ENCODE measurements around the gene CDADC1.

CDADC1 gene

GRCh38 chr13:49340161-49340560 lies 92.4 kb downstream of the CDADC1 start:
- TF ChIP-seq, protein P1, sequence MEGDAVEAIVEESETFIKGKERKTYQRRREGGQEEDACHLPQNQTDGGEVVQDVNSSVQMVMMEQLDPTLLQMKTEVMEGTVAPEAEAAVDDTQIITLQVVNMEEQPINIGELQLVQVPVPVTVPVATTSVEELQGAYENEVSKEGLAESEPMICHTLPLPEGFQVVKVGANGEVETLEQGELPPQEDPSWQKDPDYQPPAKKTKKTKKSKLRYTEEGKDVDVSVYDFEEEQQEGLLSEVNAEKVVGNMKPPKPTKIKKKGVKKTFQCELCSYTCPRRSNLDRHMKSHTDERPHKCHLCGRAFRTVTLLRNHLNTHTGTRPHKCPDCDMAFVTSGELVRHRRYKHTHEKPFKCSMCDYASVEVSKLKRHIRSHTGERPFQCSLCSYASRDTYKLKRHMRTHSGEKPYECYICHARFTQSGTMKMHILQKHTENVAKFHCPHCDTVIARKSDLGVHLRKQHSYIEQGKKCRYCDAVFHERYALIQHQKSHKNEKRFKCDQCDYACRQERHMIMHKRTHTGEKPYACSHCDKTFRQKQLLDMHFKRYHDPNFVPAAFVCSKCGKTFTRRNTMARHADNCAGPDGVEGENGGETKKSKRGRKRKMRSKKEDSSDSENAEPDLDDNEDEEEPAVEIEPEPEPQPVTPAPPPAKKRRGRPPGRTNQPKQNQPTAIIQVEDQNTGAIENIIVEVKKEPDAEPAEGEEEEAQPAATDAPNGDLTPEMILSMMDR (IDR thresholded peaks at IDR 0.05), result no peak
- no peaks in the 10 kb centered on the region for H3K27me3 ChIP-seq

GRCh38 chr13:49341517-49341916 lies 93.8 kb downstream of the CDADC1 start:
- TF ChIP-seq, protein P1 (IDR thresholded peaks at IDR 0.05), result no peak
- no peaks in the 10 kb centered on the region for H3K9me3 ChIP-seq
- no peak overlapping the region for H3K4me3 ChIP-seq (ENCODE audit: low read depth in 1 of 2, low read length in 1 of 2)
- H3K27ac ChIP-seq, result no peak overlapping the region
- H3K36me3 ChIP-seq, result no peaks in the 10 kb centered on the region
- H3K27me3 ChIP-seq, result no peaks in the 10 kb centered on the region
- peaks cover 0 to under 1% of the 10 kb centered on the region in 2 experiments for H3K4me1 ChIP-seq (ENCODE audit: control insufficient read depth in 1 of 2, insufficient read depth in 1 of 2, low read depth in 1 of 2, low read length in 1 of 2)

More at GRCh38 chr13:49340161-49340560, 92.4 kb downstream of the CDADC1 start:
- Histone ChIP-seq H3K4me1 (ENCODE audit: control insufficient read depth in 1 of 2, insufficient read depth in 1 of 2, low read depth in 1 of 2, low read length in 1 of 2) (peaks cover 4 to 14% of the 10 kb centered on the region in 2 experiments), H3K4me3 (ENCODE audit: low read depth in 1 of 2, low read length in 1 of 2) (no peak overlapping the region), H3K27ac (no peak overlapping the region), H3K9me3 (no peaks in the 10 kb centered on the region), H3K36me3 (no peaks in the 10 kb centered on the region)

- no peaks in the 10 kb centered on the region for H3K36me3 ChIP-seq
- H3K9me3 ChIP-seq, result no peaks in the 10 kb centered on the region
- H3K27me3 ChIP-seq, result no peaks in the 10 kb centered on the region
- no peak overlapping the region for H3K4me3 ChIP-seq (ENCODE audit: low read depth in 1 of 2, low read length in 1 of 2)
- TF ChIP-seq, protein P1 (IDR thresholded peaks at IDR 0.05), result no peak
- H3K27ac ChIP-seq, result no peak overlapping the region
- H3K4me1 ChIP-seq (ENCODE audit: control insufficient read depth in 1 of 2, insufficient read depth in 1 of 2, low read depth in 1 of 2, low read length in 1 of 2), result no peaks in the 10 kb centered on the region
These were observed 94.2 kb downstream of the CDADC1 start for GRCh38 chr13:49341941-49342340.

DNA sequence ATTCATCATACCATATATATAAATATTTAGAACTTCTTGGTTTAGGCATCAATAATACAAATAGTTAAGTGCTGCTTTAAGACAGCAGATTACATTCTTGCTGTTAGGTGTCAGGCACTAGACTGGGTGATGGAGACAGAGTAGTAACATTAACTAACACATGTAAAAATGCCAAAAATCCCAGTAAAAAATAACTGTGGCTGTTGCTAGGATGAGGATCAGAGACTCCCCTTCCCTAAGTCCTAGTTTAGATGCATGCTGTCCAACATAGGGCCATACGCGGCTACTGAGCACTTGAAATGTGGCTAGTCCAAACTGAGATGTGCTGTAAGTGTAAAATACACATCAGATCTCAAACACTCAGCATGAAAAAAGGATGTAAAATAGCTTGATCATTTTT lies 94.7 kb downstream of the CDADC1 start:
- Histone ChIP-seq H3K36me3 (no peaks in the 10 kb centered on the region), H3K9me3 (no peaks in the 10 kb centered on the region), H3K27me3 (no peaks in the 10 kb centered on the region), H3K4me3 (ENCODE audit: low read depth in 1 of 2, low read length in 1 of 2) (no peak overlapping the region), H3K27ac (no peak overlapping the region), H3K4me1 (ENCODE audit: control insufficient read depth in 1 of 2, insufficient read depth in 1 of 2, low read depth in 1 of 2, low read length in 1 of 2) (no peaks in the 10 kb centered on the region)
- TF ChIP-seq, protein P1 (IDR thresholded peaks at IDR 0.05), result no peak

Measured in neutrophil (primary cell).